Psoas muscle (tissue), 8 donors: Measurements from ENCODE around the gene SIPA1L3. TPM values are rescaled to one million over a fixed set of nuclear protein-coding genes. Genes with fewer than 3 reads are reported as not detected.

Source experiments
- ATAC-seq, 4 donors: fragments of 200-7000 bp; cut with Tn5 transposase; one replicate each; pipeline ENCODE4 v1.9.1; 2020; ENCODE audit warnings: moderate library complexity in 3 of 4, mild to moderate bottlenecking in 2 of 4
- DNase-seq, 2 donors: peaks; one replicate each; pipeline ENCODE4 v3.0.0-alpha.2; 2020
- H3K27ac ChIP-seq: fragments of 200-600 bp; one replicate; pipeline ENCODE4 v1.8.0; 2022
- H3K27me3 ChIP-seq, 3 donors: fragments of 200-600 bp in 1 of 3; one replicate each; pipeline versions ENCODE4 v1.6.1 to v1.8.0; 2013 to 2022; ENCODE audit warnings: low read length in 2 of 3, mild to moderate bottlenecking in 2 of 3, moderate library complexity in 1 of 3; ENCODE audit not compliant: insufficient read depth in 3 of 3
- H3K36me3 ChIP-seq, 2 donors: fragments of 200-600 bp in 1 of 2; one replicate each; pipeline versions ENCODE4 v1.6.1 to v1.8.0; 2013 to 2022; ENCODE audit warnings: low read depth in 1 of 2, mild to moderate bottlenecking in 1 of 2, moderate library complexity in 1 of 2; ENCODE audit not compliant: insufficient read depth in 1 of 2
- H3K4me1 ChIP-seq: fragments of 200-600 bp; one replicate; pipeline ENCODE4 v1.8.0; 2022
- H3K4me3 ChIP-seq: fragments of 200-600 bp; one replicate; pipeline ENCODE4 v1.8.0; 2022; ENCODE audit warnings: mild to moderate bottlenecking
- H3K9me3 ChIP-seq: fragments of 200-600 bp; one replicate; pipeline ENCODE4 v1.8.0; 2022
- CTCF ChIP-seq: fragments of 200-600 bp; IDR thresholded peaks from one replicate; pipeline ENCODE4 v1.8.0; 2022; ENCODE audit warnings: antibody characterized with exemption
- WGBS, 3 donors: extraction: QIAGEN DNeasy Blood & Tissue Kit; methylation state at CpG; one replicate each; pipeline versions ENCODE4 v1.1.6 to v1.1.7; 2013; 5-methylcytosine and 5-hydroxymethylcytosine counted together
- intact Hi-C, 2 donors: fragments of 100-400 bp; cut with DNase I; formaldehyde crosslinking; loops; one replicate each; pipeline versions ENCODE4 v1.11.0 to v1.14.2; 2022
- polyA plus RNA-seq, 3 donors: library from polyadenylated mRNA; stranded (reverse); fragments of 200-250 nt; gene quantifications; one replicate each; pipeline ENCODE4 v1.2.3, GENCODE V29; 2013
- total RNA-seq, 4 donors: library from RNA; stranded (reverse); fragmentation: NEBNext Ultra II Directional in 2 of 4; extraction: Animal tissue kit (Norgen Biotek cat#: 25700) in 2 of 4; gene quantifications; one replicate each; pipeline versions ENCODE4 v1.2.1 to v1.2.4, GENCODE V29; 2021 to 2023
- donor health status: healthy with polysubstance abuse.
- donor health status: DM: no; HTN: no; CAD: no; lungs with moderate emphysema.
- donor health status: Bipolar disorder and iron deficiency.
- donor health status: healthy.
- donor health status: DM: yes; HTN: yes; CAD: no.
- donor health status: DM: no; HTN: no; CAD: no.
- donor health status: DM: no; HTN: no; CAD: no.
- donor health status: DM: yes; HTN: yes; CAD: no.

SIPA1L3 gene
- total and polyA plus RNA-seq, 7 donors, result 2.9 to 28.2 (median 8.3) TPM

- no peak overlapping the region for H3K4me3 ChIP-seq
- peaks cover 4% of the 10 kb centered on the region for H3K4me1 ChIP-seq
- no peak for TF ChIP-seq CTCF
- no peak overlapping the region for H3K27ac ChIP-seq
- ATAC-seq (no peak), DNase-seq (no peak)
- H3K36me3 ChIP-seq, result no peaks in the 10 kb centered on the region
- intact Hi-C loops, result no loop called here
- 85 to 90% (median 85%) methylated on average over 13 of the region's 13 CpGs for WGBS, 3 donors
- no peaks in the 10 kb centered on the region for H3K27me3 ChIP-seq
- H3K9me3 ChIP-seq, result peaks cover 15% of the 10 kb centered on the region
These were observed 68.1 kb downstream of the SIPA1L3 start for GRCh38 chr19:37975071-37975470.

- Histone ChIP-seq H3K36me3 (no peaks in the 10 kb centered on the region), H3K4me1 (peaks cover 10% of the 10 kb centered on the region), H3K9me3 (peaks cover 7% of the 10 kb centered on the region), H3K27ac (no peak overlapping the region), H3K4me3 (no peak overlapping the region), H3K27me3 (no peaks in the 10 kb centered on the region)
- ATAC-seq (no peak), DNase-seq (no peak)
- no peak for TF ChIP-seq CTCF
- WGBS, 3 donors, result 83 to 91% (median 87%) methylated on average over 16 of the region's 16 CpGs
- intact Hi-C loops, result no loop called here
These were observed 68.8 kb downstream of the SIPA1L3 start for GRCh38 chr19:37975596-37976515.

GRCh38 chr19:37977391-37977790, 70.4 kb downstream of the SIPA1L3 start:
- peaks cover 16% of the 10 kb centered on the region for H3K4me1 ChIP-seq
- no peaks in the 10 kb centered on the region for H3K27me3 ChIP-seq
- WGBS, 3 donors, result 81 to 91% (median 82%) methylated on average over 5 of the region's 5 CpGs
- H3K36me3 ChIP-seq, result no peaks in the 10 kb centered on the region
- no peak for DNase-seq
- H3K9me3 ChIP-seq, result no peaks in the 10 kb centered on the region
- H3K4me3 ChIP-seq, result no peak overlapping the region
- no peak for TF ChIP-seq CTCF
- H3K27ac ChIP-seq, result no peak overlapping the region
- intact Hi-C loops, result no loop called here
- ATAC-seq, result no peak

GRCh38 chr19:37977992-37978391, 71.0 kb downstream of the SIPA1L3 start:
- no peak for DNase-seq
- H3K27ac ChIP-seq, result no peak overlapping the region

More at GRCh38 chr19:37977992-37978391, 71.0 kb downstream of the SIPA1L3 start:
- no peak for TF ChIP-seq CTCF
- no peak for ATAC-seq
- Histone ChIP-seq H3K27me3 (no peaks in the 10 kb centered on the region), H3K4me1 (peaks cover 16% of the 10 kb centered on the region), H3K36me3 (no peaks in the 10 kb centered on the region), H3K9me3 (no peaks in the 10 kb centered on the region), H3K4me3 (no peak overlapping the region)
- intact Hi-C loops, result no loop called here
- WGBS, 3 donors, result 59 to 76% (median 68%) methylated on average over 7 of the region's 7 CpGs
